Dendritic cell treated with granulocyte-macrophage colony-stimulating factor and Interleukin-4, amounts not matched to agents 40 ng/mL and 50 ng/mL, for 4 days (primary cell): ENCODE data around the gene ATP5F1D.

ENCODE experiments used
- H3K27ac Mint-ChIP-seq: one replicate; pipeline ENCODE4 v1.8.0; 2022; ENCODE audit warnings: mild to moderate bottlenecking, mixed read lengths
- H3K27me3 Mint-ChIP-seq: one replicate; pipeline ENCODE4 v1.8.0; 2022; ENCODE audit warnings: mild to moderate bottlenecking, mixed read lengths
- H3K36me3 Mint-ChIP-seq: one replicate; pipeline ENCODE4 v1.8.0; 2022; ENCODE audit warnings: low read depth, mixed read lengths
- H3K4me1 Mint-ChIP-seq: one replicate; pipeline ENCODE4 v1.8.0; 2022; ENCODE audit warnings: low read depth, mixed read lengths
- H3K4me3 Mint-ChIP-seq: one replicate; pipeline ENCODE4 v1.8.0; 2022; ENCODE audit warnings: mild to moderate bottlenecking, moderate library complexity, mixed read lengths
- H3K9me3 Mint-ChIP-seq: one replicate; pipeline ENCODE4 v1.8.0; 2022; ENCODE audit warnings: mixed read lengths
- intact Hi-C: fragments of 100-400 bp; cut with micrococcal nuclease; formaldehyde crosslinking; loops from one replicate; pipeline ENCODE4 v1.15.0; 2022

The ATP5F1D gene

GRCh38 chr19:1276628-1277022, 35.1 kb downstream of the ATP5F1D start:
- Mint-ChIP-seq H3K4me1 (peaks cover 65% of the 10 kb centered on the region), H3K9me3 (no peaks in the 10 kb centered on the region), H3K36me3 (peaks cover 83% of the 10 kb centered on the region), H3K4me3 (peak overlapping the region; percentile 79), H3K27me3 (peaks cover 2% of the 10 kb centered on the region), H3K27ac (peak overlapping the region; percentile 90)
- intact Hi-C loops, result no loop called here

- Mint-ChIP-seq H3K4me1 (peaks cover 65% of the 10 kb centered on the region), H3K27ac (peak overlapping the region; percentile 90), H3K4me3 (peak overlapping the region; percentile 79), H3K36me3 (peaks cover 79% of the 10 kb centered on the region), H3K27me3 (peaks cover 5% of the 10 kb centered on the region), H3K9me3 (no peaks in the 10 kb centered on the region)
- intact Hi-C loops, result no loop called here
These were observed 35.5 kb downstream of the ATP5F1D start for GRCh38 chr19:1277061-1277460.

- no peak overlapping the region for H3K4me3 Mint-ChIP-seq
- H3K27me3 Mint-ChIP-seq, result peaks cover 10% of the 10 kb centered on the region
- intact Hi-C loops, result no loop called here
- H3K27ac Mint-ChIP-seq, result peak overlapping the region; percentile 10
- H3K9me3 Mint-ChIP-seq, result no peaks in the 10 kb centered on the region
- peaks cover 69% of the 10 kb centered on the region for H3K36me3 Mint-ChIP-seq
- H3K4me1 Mint-ChIP-seq, result peaks cover 55% of the 10 kb centered on the region
These were observed 36.5 kb downstream of the ATP5F1D start for GRCh38 chr19:1278074-1278473.

GRCh38 chr19:1278713-1279660, 37.4 kb downstream of the ATP5F1D start:
- Mint-ChIP-seq H3K9me3 (no peaks in the 10 kb centered on the region), H3K27me3 (peaks cover 18% of the 10 kb centered on the region), H3K4me1 (peaks cover 46% of the 10 kb centered on the region), H3K4me3 (no peak overlapping the region), H3K27ac (no peak overlapping the region), H3K36me3 (peaks cover 60% of the 10 kb centered on the region)
- intact Hi-C loops, result loop anchor here (1.0 kb wide), 1 partner anchor 93 kb away; no protein-coding TSS in a partner anchor

- H3K9me3 Mint-ChIP-seq, result no peaks in the 10 kb centered on the region
- intact Hi-C loops, result loop anchor here (1.0 kb wide), 1 partner anchor 92 kb away; no protein-coding TSS in a partner anchor
- peaks cover 37% of the 10 kb centered on the region for H3K4me1 Mint-ChIP-seq
- peaks cover 27% of the 10 kb centered on the region for H3K27me3 Mint-ChIP-seq
- no peak overlapping the region for H3K27ac Mint-ChIP-seq
- peaks cover 51% of the 10 kb centered on the region for H3K36me3 Mint-ChIP-seq
- H3K4me3 Mint-ChIP-seq, result no peak overlapping the region
These were observed 38.3 kb downstream of the ATP5F1D start for GRCh38 chr19:1279782-1280341.

- Mint-ChIP-seq H3K36me3 (peaks cover 44% of the 10 kb centered on the region), H3K4me3 (no peak overlapping the region), H3K27me3 (peaks cover 32% of the 10 kb centered on the region), H3K4me1 (peaks cover 33% of the 10 kb centered on the region), H3K27ac (no peak overlapping the region), H3K9me3 (no peaks in the 10 kb centered on the region)
- intact Hi-C loops, result no loop called here
These were observed 39.4 kb downstream of the ATP5F1D start for GRCh38 chr19:1280636-1281568.

GRCh38 chr19:1281569-1282287, 40.2 kb downstream of the ATP5F1D start:
- H3K36me3 Mint-ChIP-seq, result peaks cover 40% of the 10 kb centered on the region
- H3K27ac Mint-ChIP-seq, result no peak overlapping the region
- no peaks in the 10 kb centered on the region for H3K9me3 Mint-ChIP-seq
- peaks cover 37% of the 10 kb centered on the region for H3K27me3 Mint-ChIP-seq
- intact Hi-C loops, result no loop called here
- H3K4me3 Mint-ChIP-seq, result no peak overlapping the region
- H3K4me1 Mint-ChIP-seq, result peaks cover 33% of the 10 kb centered on the region

- H3K27ac Mint-ChIP-seq, result no peak overlapping the region
- H3K4me3 Mint-ChIP-seq, result no peak overlapping the region
- intact Hi-C loops, result no loop called here
- H3K4me1 Mint-ChIP-seq, result peaks cover 29% of the 10 kb centered on the region
- H3K9me3 Mint-ChIP-seq, result no peaks in the 10 kb centered on the region
- H3K36me3 Mint-ChIP-seq, result peaks cover 31% of the 10 kb centered on the region
- peaks cover 46% of the 10 kb centered on the region for H3K27me3 Mint-ChIP-seq
These were observed 41.1 kb downstream of the ATP5F1D start for GRCh38 chr19:1282588-1283206.

GRCh38 chr19:1283207-1283916, 41.8 kb downstream of the ATP5F1D start:
- Mint-ChIP-seq H3K4me1 (peaks cover 22% of the 10 kb centered on the region), H3K9me3 (no peaks in the 10 kb centered on the region), H3K4me3 (no peak overlapping the region), H3K27me3 (peaks cover 52% of the 10 kb centered on the region), H3K27ac (no peak overlapping the region), H3K36me3 (peaks cover 24% of the 10 kb centered on the region)
- intact Hi-C loops, result no loop called here

- no peaks in the 10 kb centered on the region for H3K9me3 Mint-ChIP-seq
- peaks cover 22% of the 10 kb centered on the region for H3K4me1 Mint-ChIP-seq
- intact Hi-C loops, result no loop called here
- peaks cover 58% of the 10 kb centered on the region for H3K27me3 Mint-ChIP-seq
- H3K4me3 Mint-ChIP-seq, result no peak overlapping the region
- H3K36me3 Mint-ChIP-seq, result peaks cover 19% of the 10 kb centered on the region
- H3K27ac Mint-ChIP-seq, result no peak overlapping the region
These were observed 42.4 kb downstream of the ATP5F1D start for GRCh38 chr19:1283917-1284292.

- no peak overlapping the region for H3K4me3 Mint-ChIP-seq
- H3K4me1 Mint-ChIP-seq, result peaks cover 22% of the 10 kb centered on the region
- peaks cover 63% of the 10 kb centered on the region for H3K27me3 Mint-ChIP-seq
- intact Hi-C loops, result no loop called here
- H3K27ac Mint-ChIP-seq, result no peak overlapping the region
- peaks cover 13% of the 10 kb centered on the region for H3K36me3 Mint-ChIP-seq
- H3K9me3 Mint-ChIP-seq, result no peaks in the 10 kb centered on the region
These were observed 42.9 kb downstream of the ATP5F1D start for GRCh38 chr19:1284293-1284978.
